ENCODE data around the gene ENTPD2.

The ENTPD2 gene

DNA sequence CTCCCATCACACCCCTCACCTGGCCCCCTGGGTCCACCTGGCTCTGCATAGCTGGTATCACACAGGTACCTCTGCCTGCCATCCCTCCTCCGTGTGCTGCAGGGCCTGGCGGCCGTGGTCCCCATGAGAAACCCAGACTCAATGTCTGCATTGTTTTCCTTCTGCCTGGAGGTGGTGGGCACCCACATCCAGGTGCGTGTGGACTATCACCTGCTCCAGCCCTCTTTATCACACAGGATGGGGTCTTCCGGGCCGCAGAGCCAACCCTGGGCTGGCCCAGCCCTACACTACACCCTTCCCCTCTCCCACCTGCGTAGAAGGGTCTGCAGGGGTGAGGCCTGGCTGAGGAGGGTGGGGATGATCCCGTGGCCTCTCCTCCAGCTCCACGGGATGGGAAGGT, 14.9 kb downstream of the ENTPD2 start:
- TF ChIP-seq CTCF (IDR thresholded peaks at IDR 0.05; ENCODE audit: insufficient read depth, low read length, poor library complexity, severe bottlenecking) (no peak), EZH2phosphoT487 (conservative IDR thresholded peaks at IDR 0.05; ENCODE audit: low read length) (no peak)
- no peak overlapping the region for H3K27ac ChIP-seq (ENCODE audit: low read depth, low read length)

DNA sequence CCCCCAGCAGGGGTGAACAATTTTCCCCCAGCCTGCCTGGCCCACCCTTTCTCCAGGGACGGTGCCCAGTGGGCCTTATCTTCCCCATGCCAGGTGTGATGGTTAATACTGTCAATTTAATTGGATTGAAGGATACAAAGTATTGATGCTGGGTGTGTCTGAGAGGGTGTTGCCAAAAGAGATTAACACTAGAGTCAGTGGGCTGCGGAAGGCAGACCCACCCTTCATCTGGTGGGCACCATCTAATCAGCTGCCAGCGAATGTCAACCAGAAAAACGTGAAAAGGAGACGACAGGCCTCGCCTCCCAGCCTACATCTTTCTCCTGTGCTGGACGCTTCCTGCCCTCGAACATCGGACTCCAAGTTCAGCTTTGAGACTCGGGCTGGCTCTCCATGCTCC, 16.4 kb downstream of the ENTPD2 start:
- no peak overlapping the region for H3K4me2 ChIP-seq (ENCODE audit: low read depth, low read length, poor library complexity, severe bottlenecking)
- H2AFZ ChIP-seq (ENCODE audit: low read depth, low read length, severe bottlenecking): no peak overlapping the region
- no peaks in the 10 kb centered on the region for H3K79me2 ChIP-seq (ENCODE audit: insufficient read depth, low read length)
- H3K9me3 ChIP-seq (ENCODE audit: insufficient read depth, low read length): no peaks in the 10 kb centered on the region
- no peak overlapping the region for H3K27ac ChIP-seq (ENCODE audit: low read depth, low read length)
- H3K36me3 ChIP-seq (ENCODE audit: low read length): no peaks in the 10 kb centered on the region
- H3K9ac ChIP-seq (ENCODE audit: low read length): no peak overlapping the region
- H3F3A ChIP-seq (ENCODE audit: insufficient read depth): no peaks in the 10 kb centered on the region
- H4K20me1 ChIP-seq (ENCODE audit: low read depth, low read length): no peaks in the 10 kb centered on the region
- no peak for TF ChIP-seq EZH2phosphoT487 (conservative IDR thresholded peaks at IDR 0.05; ENCODE audit: low read length)
- no peak for TF ChIP-seq CTCF (IDR thresholded peaks at IDR 0.05; ENCODE audit: insufficient read depth, low read length, poor library complexity, severe bottlenecking)
- H3K9me2 ChIP-seq (replicated peaks; ENCODE audit: insufficient read depth, low read length): no peaks in the 10 kb centered on the region
- H3K27me3 ChIP-seq (ENCODE audit: low read length): no peaks in the 10 kb centered on the region
- H3K4me3 ChIP-seq (ENCODE audit: insufficient read depth, low read length, poor library complexity, severe bottlenecking): no peak overlapping the region

More for the DNA sequence above, 14.9 kb downstream of the ENTPD2 start:
- H2AFZ ChIP-seq (ENCODE audit: low read depth, low read length, severe bottlenecking): no peak overlapping the region
- H3K27me3 ChIP-seq (ENCODE audit: low read length): no peaks in the 10 kb centered on the region
- H4K20me1 ChIP-seq (ENCODE audit: low read depth, low read length): no peaks in the 10 kb centered on the region
- H3F3A ChIP-seq (ENCODE audit: insufficient read depth): no peaks in the 10 kb centered on the region
- H3K4me2 ChIP-seq (ENCODE audit: low read depth, low read length, poor library complexity, severe bottlenecking): no peak overlapping the region
- no peak overlapping the region for H3K9ac ChIP-seq (ENCODE audit: low read length)
- no peaks in the 10 kb centered on the region for H3K36me3 ChIP-seq (ENCODE audit: low read length)
- no peaks in the 10 kb centered on the region for H3K9me3 ChIP-seq (ENCODE audit: insufficient read depth, low read length)
- no peaks in the 10 kb centered on the region for H3K9me2 ChIP-seq (replicated peaks; ENCODE audit: insufficient read depth, low read length)
- H3K4me3 ChIP-seq (ENCODE audit: insufficient read depth, low read length, poor library complexity, severe bottlenecking): no peak overlapping the region
- H3K79me2 ChIP-seq (ENCODE audit: insufficient read depth, low read length): no peaks in the 10 kb centered on the region

- H3K9ac ChIP-seq (ENCODE audit: low read length): no peak overlapping the region
Measured at GRCh38 chr9:137037035-137037434, 16.8 kb downstream of the ENTPD2 start.

More at GRCh38 chr9:137037035-137037434, 16.8 kb downstream of the ENTPD2 start:
- H3K79me2 ChIP-seq (ENCODE audit: insufficient read depth, low read length): no peaks in the 10 kb centered on the region
- H3K36me3 ChIP-seq (ENCODE audit: low read length): no peaks in the 10 kb centered on the region
- no peaks in the 10 kb centered on the region for H3K27me3 ChIP-seq (ENCODE audit: low read length)
- H3K4me2 ChIP-seq (ENCODE audit: low read depth, low read length, poor library complexity, severe bottlenecking): no peak overlapping the region
- H4K20me1 ChIP-seq (ENCODE audit: low read depth, low read length): no peaks in the 10 kb centered on the region
- no peaks in the 10 kb centered on the region for H3K9me3 ChIP-seq (ENCODE audit: insufficient read depth, low read length)
- TF ChIP-seq CTCF (IDR thresholded peaks at IDR 0.05; ENCODE audit: insufficient read depth, low read length, poor library complexity, severe bottlenecking) (no peak), EZH2phosphoT487 (conservative IDR thresholded peaks at IDR 0.05; ENCODE audit: low read length) (no peak)
- H3K27ac ChIP-seq (ENCODE audit: low read depth, low read length): no peak overlapping the region
- no peak overlapping the region for H2AFZ ChIP-seq (ENCODE audit: low read depth, low read length, severe bottlenecking)
- no peaks in the 10 kb centered on the region for H3K9me2 ChIP-seq (replicated peaks; ENCODE audit: insufficient read depth, low read length)
- H3K4me3 ChIP-seq (ENCODE audit: insufficient read depth, low read length, poor library complexity, severe bottlenecking): no peak overlapping the region
- H3F3A ChIP-seq (ENCODE audit: insufficient read depth): no peaks in the 10 kb centered on the region
